ENCODE measurements around the gene TSC22D3. TPM values are rescaled to one million over a fixed set of nuclear protein-coding genes. Genes with fewer than 3 reads are reported as not detected.
A peak's percentile ranks its signal among the peaks of the same experiment; 100 is the strongest.
"Not testable (repeated sequence)": the region's sequence is repeated elsewhere in the genome, so short reads cannot be mapped to it uniquely, and the experiment has no call there.

The TSC22D3 gene
- polyA plus RNA-seq (2011; rRNA removed), result 34.7 and 39.9 TPM in 2 replicates
- 14.6 and 16.6 TPM in 2 replicates for polyA minus RNA-seq (2011; rRNA and poly(A)+ RNA removed)

- DNase-seq (ENCODE audit: low read depth), result peak; percentile 4
- Histone ChIP-seq H3K4me3 (ENCODE audit: low read depth, low read length) (peak within 1 kb of the TSS; percentile 42), H3K36me3 (ENCODE audit: control insufficient read depth, insufficient read depth, low read length) (no peaks in the 10 kb centered on the region), H3K27me3 (ENCODE audit: control insufficient read depth, insufficient read depth, low read length) (peaks cover 4% of the 10 kb centered on the region; the same call in 1 of the 2 replicates)
- ChIA-PET CTCF (interaction anchor here (0.6 to 5.3 kb wide), 14 partner anchors 7 to 239 kb away, joined by 3 to 56 read pairs (median 4); partner anchors contain the start of gene PRPS1), POLR2A (no interaction called here)
- TF ChIP-seq CTCF (IDR thresholded peaks at IDR 0.05; ENCODE audit: insufficient read depth, low read depth, low read length), result peak; percentile 29; the same call in 1 of the 2 replicates
Measured at GRCh38 chrX:107775734-107776511, at the start of gene TSC22D3. TSC22D3 (minus strand) TSS chrX:107775787; CDS start chrX:107775419, 368 bp downstream.

GRCh38 chrX:107823456-107823855 lies 47.9 kb upstream of the TSC22D3 start:
- no peak for TF ChIP-seq CTCF (IDR thresholded peaks at IDR 0.05; ENCODE audit: insufficient read depth, low read depth, low read length)
- Histone ChIP-seq H3K36me3 (ENCODE audit: control insufficient read depth, insufficient read depth, low read length) (no peaks in the 10 kb centered on the region), H3K4me3 (ENCODE audit: low read depth, low read length) (no peak overlapping the region), H3K27me3 (ENCODE audit: control insufficient read depth, insufficient read depth, low read length) (no peaks in the 10 kb centered on the region)
- ChIA-PET CTCF (no interaction called here), POLR2A (no interaction called here)
- peak; percentile 60 for DNase-seq (ENCODE audit: low read depth)

- ChIA-PET CTCF (no interaction called here), POLR2A (no interaction called here)
- Histone ChIP-seq H3K4me3 (ENCODE audit: low read depth, low read length) (no peak overlapping the region), H3K27me3 (ENCODE audit: control insufficient read depth, insufficient read depth, low read length) (no peaks in the 10 kb centered on the region), H3K36me3 (ENCODE audit: control insufficient read depth, insufficient read depth, low read length) (no peaks in the 10 kb centered on the region)
- DNase-seq (ENCODE audit: low read depth), result no peak
- TF ChIP-seq CTCF (IDR thresholded peaks at IDR 0.05; ENCODE audit: insufficient read depth, low read depth, low read length), result no peak
Measured at GRCh38 chrX:107823042-107823441, 47.5 kb upstream of the TSC22D3 start.

GRCh38 chrX:107818900-107819521 lies 43.4 kb upstream of the TSC22D3 start:
- POLR2A ChIA-PET, result no interaction called here
- no peak for TF ChIP-seq CTCF (IDR thresholded peaks at IDR 0.05; ENCODE audit: insufficient read depth, low read depth, low read length)
- H3K36me3 ChIP-seq (ENCODE audit: control insufficient read depth, insufficient read depth, low read length), result no peaks in the 10 kb centered on the region
- CTCF ChIA-PET, result no interaction called here
- H3K27me3 ChIP-seq (ENCODE audit: control insufficient read depth, insufficient read depth, low read length), result no peaks in the 10 kb centered on the region
- no peak for DNase-seq (ENCODE audit: low read depth)
- H3K4me3 ChIP-seq (ENCODE audit: low read depth, low read length), result no peak overlapping the region

- H3K36me3 ChIP-seq (ENCODE audit: control insufficient read depth, insufficient read depth, low read length); CTCF ChIA-PET; DNase-seq (ENCODE audit: low read depth); H3K4me3 ChIP-seq (ENCODE audit: low read depth, low read length); POLR2A ChIA-PET; H3K27me3 ChIP-seq (ENCODE audit: control insufficient read depth, insufficient read depth, low read length): not testable (repeated sequence)
Measured at GRCh38 chrX:107810053-107810452, 34.5 kb upstream of the TSC22D3 start.

Measured in BJ (cell line).